ENCODE data around the gene LYZ.
A peak's percentile ranks its signal among the peaks of the same experiment; 100 is the strongest.
"Not testable (repeated sequence)": the region's sequence is repeated elsewhere in the genome, so short reads cannot be mapped to it uniquely, and the experiment has no call there.

Gene LYZ

GRCh38 chr12:69348162-69348938 lies at the start of gene LYZ:
Gene LYZ (plus strand): TSS chr12:69348381. CDS start chr12:69348409, 28 bp downstream.
- DNase-seq (ENCODE audit: low read depth in 3 of 3), result no peak

- no peak for DNase-seq (ENCODE audit: low read depth in 3 of 3)
Observed at GRCh38 chr12:69298947-69299346, 49.2 kb upstream of the LYZ start.

GRCh38 chr12:69304284-69304683 lies 43.9 kb upstream of the LYZ start:
- no peak for DNase-seq (ENCODE audit: low read depth in 3 of 3)

DNA sequence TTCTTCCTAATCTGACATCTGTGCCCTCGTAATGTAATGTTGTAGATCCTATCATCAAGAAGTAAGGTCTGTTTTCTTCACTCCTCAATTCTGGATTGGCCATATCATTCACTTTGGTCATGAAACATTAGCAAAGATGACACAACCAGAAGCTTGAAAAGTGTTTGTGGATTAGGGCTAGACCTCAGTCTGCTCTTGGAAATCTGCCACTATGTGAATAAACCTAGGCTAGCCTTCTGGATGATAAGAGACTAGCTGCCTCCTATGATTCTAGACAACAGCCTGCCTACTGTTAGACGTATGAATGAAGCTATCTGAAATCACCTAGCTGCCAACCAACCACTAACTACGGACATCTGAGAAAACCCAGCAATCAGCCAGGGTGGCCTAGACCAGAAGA lies 38.7 kb upstream of the LYZ start:
- no peak for DNase-seq (ENCODE audit: low read depth in 3 of 3)

DNA sequence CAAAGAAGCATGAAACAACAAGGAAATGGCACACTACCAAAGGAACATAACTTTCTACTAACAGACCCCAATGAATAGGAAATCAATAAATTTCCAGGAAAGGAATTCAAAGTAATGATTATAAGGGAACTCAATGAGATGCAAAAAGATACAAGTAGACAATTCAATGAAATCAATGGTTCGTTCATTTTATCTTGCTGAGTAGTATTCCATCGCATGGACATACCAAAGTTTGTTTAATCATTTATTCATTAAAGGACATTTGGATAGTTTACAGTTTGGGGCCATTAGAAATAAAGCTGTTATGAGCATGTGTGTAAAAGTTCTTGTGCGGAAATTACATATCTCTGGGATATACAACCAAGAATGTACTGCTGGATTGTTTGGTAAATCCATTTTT lies 35.0 kb upstream of the LYZ start:
- DNase-seq (ENCODE audit: low read depth in 3 of 3), result no peak

GRCh38 chr12:69316784-69317183 lies 31.4 kb upstream of the LYZ start:
- not testable (repeated sequence) for DNase-seq (ENCODE audit: low read depth in 3 of 3)

- not testable (repeated sequence) for DNase-seq (ENCODE audit: low read depth in 3 of 3)
Observed at GRCh38 chr12:69317233-69317632, 30.9 kb upstream of the LYZ start.

DNA sequence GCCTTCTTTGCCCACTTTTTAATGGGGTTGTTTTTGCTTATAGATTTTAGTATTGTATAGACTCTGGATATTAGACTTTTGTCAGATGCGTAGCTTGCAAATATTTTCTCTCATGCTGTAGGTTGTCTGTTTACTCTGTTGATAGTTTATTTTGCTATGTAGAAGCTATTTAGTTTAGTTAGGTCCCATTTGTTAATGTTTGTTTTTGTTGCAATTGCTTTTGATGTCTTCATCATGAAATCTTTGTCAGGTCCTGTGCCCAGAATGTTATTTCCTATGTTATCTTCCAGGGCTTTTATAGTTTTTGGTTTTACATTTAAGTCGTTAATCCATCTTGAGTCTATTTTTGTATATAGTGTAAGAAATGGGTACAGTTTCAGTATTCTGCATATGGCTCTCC lies 30.0 kb upstream of the LYZ start:
- no peak for DNase-seq (ENCODE audit: low read depth in 3 of 3)

DNA sequence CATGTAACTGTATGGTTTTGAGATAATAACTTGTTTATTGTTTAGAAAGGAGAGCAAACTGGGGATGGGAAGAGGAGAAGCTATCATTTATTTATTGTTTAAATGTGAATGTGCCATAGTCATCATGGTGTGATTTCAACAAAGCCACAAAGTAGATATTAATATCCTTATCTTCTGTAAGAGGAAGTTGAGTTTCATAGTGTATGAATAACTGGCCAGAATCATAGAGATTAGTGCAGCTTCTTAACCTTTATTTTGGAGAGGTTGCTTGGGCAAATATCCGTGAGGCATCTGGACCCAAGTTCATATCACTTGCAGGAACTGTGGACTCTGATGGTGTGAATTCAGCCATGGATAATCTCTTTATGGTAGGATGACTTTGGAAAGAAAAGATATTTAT lies 26.8 kb upstream of the LYZ start:
- no peak for DNase-seq (ENCODE audit: low read depth in 3 of 3)

DNA sequence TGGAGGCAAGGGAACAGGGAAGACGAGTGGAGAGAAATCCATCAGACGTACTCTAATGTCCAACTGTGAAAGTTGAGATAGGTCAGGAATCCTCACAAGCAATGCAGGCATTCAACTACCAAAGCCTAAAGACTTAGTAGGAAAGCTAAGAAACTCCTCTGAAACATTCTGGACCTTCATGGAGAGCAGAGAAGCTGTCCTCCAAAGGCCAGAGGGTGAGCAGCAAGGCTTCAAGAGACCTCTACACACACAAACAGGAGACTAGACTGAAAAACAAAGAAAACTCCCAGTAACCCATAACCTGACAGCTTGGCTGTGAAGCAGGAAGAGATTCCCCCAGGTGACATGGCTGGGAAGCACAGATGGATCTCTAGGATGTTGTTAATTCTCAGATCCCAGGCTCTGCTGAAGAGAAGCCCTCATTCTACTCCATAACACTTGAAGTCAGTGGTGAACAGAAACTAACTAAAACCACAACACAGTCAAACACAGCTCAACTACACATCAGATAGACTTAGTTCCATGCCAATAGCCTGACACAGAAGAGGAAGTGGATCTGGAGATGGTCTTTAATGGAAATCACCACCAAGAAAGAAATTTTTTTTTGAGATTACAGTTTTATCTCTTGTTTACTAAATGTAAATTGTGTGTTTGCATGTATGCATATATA lies 23.2 kb upstream of the LYZ start:
- no peak for DNase-seq (ENCODE audit: low read depth in 3 of 3)

- no peak for DNase-seq (ENCODE audit: low read depth in 3 of 3)
Observed at GRCh38 chr12:69328426-69328825, 19.8 kb upstream of the LYZ start.

GRCh38 chr12:69329669-69330428 lies 18.3 kb upstream of the LYZ start:
- DNase-seq (ENCODE audit: low read depth in 3 of 3), result no peak

DNA sequence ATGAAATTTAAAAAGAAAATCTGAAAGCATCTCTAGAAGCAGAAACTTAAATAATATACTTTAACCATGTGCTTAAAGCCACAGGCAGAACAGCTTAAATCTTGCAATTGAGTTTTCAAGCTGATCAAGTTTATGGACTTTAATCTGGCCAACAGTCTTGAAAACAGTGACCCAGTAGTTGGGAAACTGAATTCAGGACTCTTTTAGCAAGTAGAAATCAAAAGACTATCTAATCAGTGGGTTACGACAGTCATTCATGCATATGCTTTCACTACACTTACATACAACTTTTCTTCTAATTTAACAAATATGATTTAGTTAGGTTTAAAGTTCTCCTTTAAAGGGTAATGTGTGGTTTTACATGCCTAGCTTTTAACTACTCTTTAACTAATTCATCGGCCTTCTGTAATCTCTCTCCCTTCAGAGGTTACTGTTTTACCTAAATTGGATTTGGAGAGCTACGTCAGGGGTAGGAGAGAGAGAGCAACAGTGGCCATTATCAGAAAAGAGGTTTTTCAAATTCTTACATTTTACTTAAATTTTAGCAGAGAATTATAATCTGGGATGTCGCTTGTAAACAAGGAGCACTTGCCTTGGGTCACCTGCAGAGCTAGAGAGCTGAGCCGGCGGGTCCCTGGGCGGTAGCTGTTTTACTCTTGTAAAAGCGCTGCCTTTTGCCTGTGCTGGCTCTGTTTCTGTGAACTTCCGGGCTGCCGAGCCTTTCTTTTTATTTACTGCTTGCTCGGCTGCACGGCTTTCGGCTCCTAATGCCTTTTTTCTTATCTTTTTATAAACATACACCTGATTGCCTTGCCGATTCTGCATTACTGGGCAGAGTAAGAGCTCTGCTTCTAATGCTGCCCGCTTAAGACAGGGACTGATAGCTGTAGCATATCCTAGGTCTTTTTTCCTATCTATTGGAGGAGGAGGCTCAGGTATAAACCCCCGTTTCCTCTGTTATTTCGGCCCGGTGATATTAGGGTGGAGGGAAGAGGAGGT lies 17.4 kb upstream of the LYZ start:
- peak in 2 of 3 donors; percentile 24 to 31 for DNase-seq (ENCODE audit: low read depth in 3 of 3)

GRCh38 chr12:69331519-69331908 lies 16.7 kb upstream of the LYZ start:
- DNase-seq (ENCODE audit: low read depth in 3 of 3), result no peak

DNA sequence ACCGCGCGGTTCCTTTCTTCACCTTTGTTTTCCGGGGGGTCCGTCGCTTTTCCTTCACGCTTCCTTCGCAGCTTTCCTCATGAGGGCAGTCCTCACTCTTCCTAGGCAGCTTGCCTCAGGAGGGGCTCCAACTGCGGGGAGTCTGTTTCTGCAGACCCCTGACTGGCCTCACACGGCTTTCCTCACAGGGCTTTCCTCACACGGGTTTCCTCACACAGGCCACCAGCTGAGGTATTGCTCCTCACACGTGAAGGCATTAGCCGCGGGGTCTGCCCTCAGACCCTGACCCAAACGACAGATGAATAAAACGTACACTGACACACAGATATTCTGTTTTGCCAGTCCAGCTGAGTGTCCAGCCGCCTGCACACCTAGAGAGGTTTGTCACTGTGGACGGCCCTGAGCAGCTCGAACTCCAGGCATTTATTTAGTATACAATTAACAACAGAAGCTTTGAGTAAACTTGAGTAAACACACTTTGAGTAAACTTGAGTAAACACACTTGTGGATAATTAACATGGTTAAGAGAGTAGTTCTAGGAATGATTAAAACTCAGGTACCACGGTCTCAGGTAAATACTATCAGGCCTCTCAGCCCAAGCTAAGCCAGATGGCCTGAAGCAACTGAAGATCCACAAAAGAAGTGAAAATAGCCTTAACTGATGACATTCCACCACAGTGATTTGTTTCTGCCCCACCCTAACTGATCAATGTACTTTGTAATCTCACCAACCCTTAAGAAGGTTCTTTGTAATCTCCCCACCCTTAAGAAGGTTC lies 16.1 kb upstream of the LYZ start:
- no peak for DNase-seq (ENCODE audit: low read depth in 3 of 3)

GRCh38 chr12:69332815-69333358 lies 15.3 kb upstream of the LYZ start:
- DNase-seq (ENCODE audit: low read depth in 3 of 3), result no peak

DNA sequence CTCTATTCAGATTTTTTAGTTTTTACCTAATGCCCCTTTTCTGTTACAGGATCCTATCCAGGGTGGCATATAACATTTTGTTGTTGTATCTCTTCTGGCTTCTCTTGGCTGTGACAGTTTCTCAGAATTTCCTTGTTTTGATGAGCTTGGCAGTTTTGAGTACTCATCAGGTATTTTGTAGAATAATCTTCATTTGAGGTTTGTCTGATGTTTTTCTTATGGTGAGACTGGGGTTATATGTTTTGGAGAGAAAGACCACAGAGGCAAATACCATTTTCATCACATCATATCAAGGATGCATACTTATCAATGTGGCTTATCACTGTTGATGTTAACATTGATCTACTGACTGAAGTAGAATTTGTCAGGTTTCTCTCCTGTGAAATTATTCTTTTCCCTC lies 14.0 kb upstream of the LYZ start:
- DNase-seq (ENCODE audit: low read depth in 3 of 3), result no peak

- no peak for DNase-seq (ENCODE audit: low read depth in 3 of 3)
Observed at GRCh38 chr12:69337311-69338090, 10.7 kb upstream of the LYZ start.

GRCh38 chr12:69338120-69338859 lies 9.9 kb upstream of the LYZ start:
- DNase-seq (ENCODE audit: low read depth in 3 of 3), result no peak
